ENCODE measurements around the gene CLSTN2. TPM values are rescaled to one million over a fixed set of nuclear protein-coding genes. Genes with fewer than 3 reads are reported as not detected.

CLSTN2 gene
- total and polyA plus RNA-seq, 5 donors from 2014 or later, result not detected

- H3K36me3 Mint-ChIP-seq, result no peaks in the 10 kb centered on the region
- H3K36me3 ChIP-seq (ENCODE audit: control insufficient read depth, insufficient read depth, low read length), result no peaks in the 10 kb centered on the region
- H3K27ac Mint-ChIP-seq, result no peak overlapping the region
- H3K27me3 ChIP-seq (ENCODE audit: control insufficient read depth, insufficient read depth, low read length), result no peaks in the 10 kb centered on the region
- peaks cover 5% of the 10 kb centered on the region for H3K27me3 Mint-ChIP-seq
- no peak overlapping the region for H3K4me3 ChIP-seq (ENCODE audit: low read depth, low read length)
- peaks cover 0 to 5% (median 0%) of the 10 kb centered on the region in 7 donors for H3K9me3 Mint-ChIP-seq
- no peak overlapping the region for H3K4me3 Mint-ChIP-seq
- ATAC-seq (ENCODE audit: low read depth in 2 of 2), result no peak
- no peaks in the 10 kb centered on the region for H3K4me1 ChIP-seq (ENCODE audit: control insufficient read depth, insufficient read depth, low read length, poor library complexity, severe bottlenecking)
- no peak for DNase-seq
- H3K27ac ChIP-seq (ENCODE audit: insufficient read depth, low read length, poor library complexity, severe bottlenecking), result no peak overlapping the region
- no peaks in the 10 kb centered on the region for H3K9me3 ChIP-seq (ENCODE audit: control insufficient read depth in 2 of 2, low read length in 2 of 2)
- H3K4me1 Mint-ChIP-seq, result no peaks in the 10 kb centered on the region
Observed at GRCh38 chr3:140051019-140051957, 116.3 kb downstream of the CLSTN2 start.

- no peak overlapping the region for H3K4me3 Mint-ChIP-seq
- peaks cover 5% of the 10 kb centered on the region for H3K27me3 Mint-ChIP-seq
- H3K9me3 Mint-ChIP-seq, result peaks cover 0 to 5% (median 0%) of the 10 kb centered on the region in 7 donors
- no peaks in the 10 kb centered on the region for H3K36me3 Mint-ChIP-seq
- Histone ChIP-seq H3K9me3 (ENCODE audit: control insufficient read depth in 2 of 2, low read length in 2 of 2) (no peaks in the 10 kb centered on the region), H3K4me3 (ENCODE audit: low read depth, low read length) (no peak overlapping the region), H3K27ac (ENCODE audit: insufficient read depth, low read length, poor library complexity, severe bottlenecking) (no peak overlapping the region), H3K27me3 (ENCODE audit: control insufficient read depth, insufficient read depth, low read length) (no peaks in the 10 kb centered on the region), H3K4me1 (ENCODE audit: control insufficient read depth, insufficient read depth, low read length, poor library complexity, severe bottlenecking) (no peaks in the 10 kb centered on the region), H3K36me3 (ENCODE audit: control insufficient read depth, insufficient read depth, low read length) (no peaks in the 10 kb centered on the region)
- ATAC-seq (ENCODE audit: low read depth in 2 of 2) (no peak), DNase-seq (no peak)
- H3K4me1 Mint-ChIP-seq, result no peaks in the 10 kb centered on the region
- H3K27ac Mint-ChIP-seq, result no peak overlapping the region
Observed at GRCh38 chr3:140052771-140053702, 118.1 kb downstream of the CLSTN2 start.

- no peaks in the 10 kb centered on the region for H3K4me1 Mint-ChIP-seq
- no peaks in the 10 kb centered on the region for H3K36me3 ChIP-seq (ENCODE audit: control insufficient read depth, insufficient read depth, low read length)
Observed at GRCh38 chr3:140053794-140054193, 118.8 kb downstream of the CLSTN2 start.

GRCh38 chr3:140055092-140055791 is 120.3 kb downstream of the CLSTN2 start:
- no peak overlapping the region for H3K27ac ChIP-seq (ENCODE audit: insufficient read depth, low read length, poor library complexity, severe bottlenecking)
- no peaks in the 10 kb centered on the region for H3K4me1 ChIP-seq (ENCODE audit: control insufficient read depth, insufficient read depth, low read length, poor library complexity, severe bottlenecking)
- ATAC-seq (ENCODE audit: low read depth in 2 of 2) (no peak), DNase-seq (no peak)
- Mint-ChIP-seq H3K4me3 (no peak overlapping the region), H3K27ac (no peak overlapping the region), H3K36me3 (no peaks in the 10 kb centered on the region), H3K27me3 (peaks cover under 1% of the 10 kb centered on the region), H3K4me1 (no peaks in the 10 kb centered on the region), H3K9me3 (peaks cover 0 to 3% (median 0%) of the 10 kb centered on the region in 7 donors)
- no peaks in the 10 kb centered on the region for H3K9me3 ChIP-seq (ENCODE audit: control insufficient read depth in 2 of 2, low read length in 2 of 2)
- H3K27me3 ChIP-seq (ENCODE audit: control insufficient read depth, insufficient read depth, low read length), result no peaks in the 10 kb centered on the region
- H3K36me3 ChIP-seq (ENCODE audit: control insufficient read depth, insufficient read depth, low read length), result no peaks in the 10 kb centered on the region
- no peak overlapping the region for H3K4me3 ChIP-seq (ENCODE audit: low read depth, low read length)

More at GRCh38 chr3:140053794-140054193, 118.8 kb downstream of the CLSTN2 start:
- H3K27me3 ChIP-seq (ENCODE audit: control insufficient read depth, insufficient read depth, low read length), result no peaks in the 10 kb centered on the region
- peaks cover 0 to 3% (median 0%) of the 10 kb centered on the region in 7 donors for H3K9me3 Mint-ChIP-seq
- H3K27ac Mint-ChIP-seq, result no peak overlapping the region
- H3K4me3 ChIP-seq (ENCODE audit: low read depth, low read length), result no peak overlapping the region
- no peak overlapping the region for H3K27ac ChIP-seq (ENCODE audit: insufficient read depth, low read length, poor library complexity, severe bottlenecking)
- no peak overlapping the region for H3K4me3 Mint-ChIP-seq
- H3K4me1 ChIP-seq (ENCODE audit: control insufficient read depth, insufficient read depth, low read length, poor library complexity, severe bottlenecking), result no peaks in the 10 kb centered on the region
- no peaks in the 10 kb centered on the region for H3K36me3 Mint-ChIP-seq
- peaks cover 5% of the 10 kb centered on the region for H3K27me3 Mint-ChIP-seq
- H3K9me3 ChIP-seq (ENCODE audit: control insufficient read depth in 2 of 2, low read length in 2 of 2), result no peaks in the 10 kb centered on the region
- no peak for ATAC-seq (ENCODE audit: low read depth in 2 of 2)
- no peak for DNase-seq

- no peak for ATAC-seq (ENCODE audit: low read depth in 2 of 2)
Observed at GRCh38 chr3:140056047-140056446, 121.1 kb downstream of the CLSTN2 start.

GRCh38 chr3:140061211-140061610 is 126.2 kb downstream of the CLSTN2 start:
- no peaks in the 10 kb centered on the region for H3K9me3 ChIP-seq (ENCODE audit: control insufficient read depth in 2 of 2, low read length in 2 of 2)
- Mint-ChIP-seq H3K27me3 (no peaks in the 10 kb centered on the region), H3K36me3 (no peaks in the 10 kb centered on the region), H3K4me3 (no peak overlapping the region), H3K4me1 (peaks cover 0 to 3% (median 0%) of the 10 kb centered on the region in 4 donors), H3K27ac (no peak overlapping the region), H3K9me3 (peaks cover 0 to 1% (median 0%) of the 10 kb centered on the region in 7 donors)
- H3K4me1 ChIP-seq (ENCODE audit: control insufficient read depth, insufficient read depth, low read length, poor library complexity, severe bottlenecking), result no peaks in the 10 kb centered on the region
- no peaks in the 10 kb centered on the region for H3K27me3 ChIP-seq (ENCODE audit: control insufficient read depth, insufficient read depth, low read length)
- no peak for DNase-seq
- no peak overlapping the region for H3K27ac ChIP-seq (ENCODE audit: insufficient read depth, low read length, poor library complexity, severe bottlenecking)
- no peak for ATAC-seq (ENCODE audit: low read depth in 2 of 2)
- H3K36me3 ChIP-seq (ENCODE audit: control insufficient read depth, insufficient read depth, low read length), result no peaks in the 10 kb centered on the region
- no peak overlapping the region for H3K4me3 ChIP-seq (ENCODE audit: low read depth, low read length)

More at GRCh38 chr3:140056047-140056446, 121.1 kb downstream of the CLSTN2 start:
- Histone ChIP-seq H3K36me3 (ENCODE audit: control insufficient read depth, insufficient read depth, low read length) (no peaks in the 10 kb centered on the region), H3K4me3 (ENCODE audit: low read depth, low read length) (no peak overlapping the region), H3K9me3 (ENCODE audit: control insufficient read depth in 2 of 2, low read length in 2 of 2) (no peaks in the 10 kb centered on the region), H3K4me1 (ENCODE audit: control insufficient read depth, insufficient read depth, low read length, poor library complexity, severe bottlenecking) (no peaks in the 10 kb centered on the region), H3K27me3 (ENCODE audit: control insufficient read depth, insufficient read depth, low read length) (no peaks in the 10 kb centered on the region), H3K27ac (ENCODE audit: insufficient read depth, low read length, poor library complexity, severe bottlenecking) (no peak overlapping the region)
- H3K27me3 Mint-ChIP-seq, result no peaks in the 10 kb centered on the region
- H3K36me3 Mint-ChIP-seq, result no peaks in the 10 kb centered on the region
- no peak for DNase-seq
- no peaks in the 10 kb centered on the region for H3K4me1 Mint-ChIP-seq
- no peak overlapping the region for H3K27ac Mint-ChIP-seq
- H3K9me3 Mint-ChIP-seq, result peaks cover 0 to 1% (median 0%) of the 10 kb centered on the region in 7 donors
- H3K4me3 Mint-ChIP-seq, result no peak overlapping the region

- DNase-seq, result no peak
- H3K4me1 ChIP-seq (ENCODE audit: control insufficient read depth, insufficient read depth, low read length, poor library complexity, severe bottlenecking), result no peaks in the 10 kb centered on the region
- Mint-ChIP-seq H3K4me3 (no peak overlapping the region), H3K27ac (no peak overlapping the region), H3K36me3 (no peaks in the 10 kb centered on the region), H3K27me3 (no peaks in the 10 kb centered on the region), H3K9me3 (peaks cover 0 to 1% (median 0%) of the 10 kb centered on the region in 7 donors), H3K4me1 (peaks cover 0 to 3% (median 0%) of the 10 kb centered on the region in 4 donors)
- H3K36me3 ChIP-seq (ENCODE audit: control insufficient read depth, insufficient read depth, low read length), result no peaks in the 10 kb centered on the region
- no peak overlapping the region for H3K4me3 ChIP-seq (ENCODE audit: low read depth, low read length)
- H3K9me3 ChIP-seq (ENCODE audit: control insufficient read depth in 2 of 2, low read length in 2 of 2), result no peaks in the 10 kb centered on the region
- no peaks in the 10 kb centered on the region for H3K27me3 ChIP-seq (ENCODE audit: control insufficient read depth, insufficient read depth, low read length)
- H3K27ac ChIP-seq (ENCODE audit: insufficient read depth, low read length, poor library complexity, severe bottlenecking), result no peak overlapping the region
- ATAC-seq (ENCODE audit: low read depth in 2 of 2), result no peak
Observed at GRCh38 chr3:140062461-140062860, 127.5 kb downstream of the CLSTN2 start.

All from CD4-positive, CD25-positive, alpha-beta regulatory T cell (primary cell).